Stimulated activated CD4-positive, alpha-beta T cell treated with anti-CD3 and anti-CD28 coated beads, Interleukin-2, amount 100 ng/mL, for 4 hours (primary cell): ENCODE results near the gene UBA52.

ENCODE experiments used
- DNase-seq: peaks from one replicate; pipeline ENCODE4 v3.0.0-alpha.2; 2020; ENCODE audit warnings: low read depth

Gene UBA52

DNA sequence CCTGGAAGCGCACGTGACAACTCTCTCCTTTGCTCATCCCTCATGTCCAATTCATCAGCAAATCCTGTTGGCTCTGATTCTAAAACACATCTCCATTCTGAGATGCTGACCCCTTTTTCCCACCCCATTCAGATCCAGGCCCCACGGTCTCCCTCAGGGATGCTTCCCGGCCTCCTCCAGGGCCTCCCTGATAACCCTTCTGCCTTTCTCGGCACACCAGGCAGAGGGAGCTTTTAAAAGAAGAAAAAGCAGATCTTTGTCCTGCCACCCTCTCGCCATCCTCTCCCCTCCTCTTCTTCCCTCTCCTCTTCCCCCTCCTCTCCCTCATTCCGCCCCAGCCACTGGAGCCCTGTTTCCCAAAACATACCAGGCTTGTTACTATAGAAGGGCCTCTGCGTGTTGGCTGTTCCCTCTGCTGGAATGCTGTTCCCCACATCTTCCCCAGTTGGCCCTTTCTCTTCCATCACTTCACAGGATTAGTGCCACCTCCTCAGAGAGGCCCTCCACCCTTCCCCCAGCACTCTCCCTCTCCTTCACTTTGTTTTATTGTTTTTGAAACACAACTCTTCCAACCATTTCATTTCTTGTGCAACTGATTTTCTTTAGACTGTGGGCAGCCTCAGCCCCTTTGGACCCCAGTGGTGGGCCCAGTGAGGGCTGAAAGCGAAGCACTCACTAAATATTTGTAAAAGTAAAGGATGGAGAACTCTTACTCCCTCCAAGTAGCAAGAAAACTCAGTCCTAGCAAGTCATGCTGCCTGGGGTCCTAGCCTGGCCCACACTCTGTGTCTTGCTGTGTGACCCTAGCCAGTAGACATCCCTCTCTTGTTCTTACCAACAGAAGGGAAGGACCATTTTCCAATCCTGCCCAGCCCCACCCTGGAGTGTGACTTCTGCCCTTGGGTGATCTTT is 37.4 kb downstream of the UBA52 start:
- no peak for DNase-seq

GRCh38 chr19:18609717-18610051 is 38.0 kb downstream of the UBA52 start:
- no peak for DNase-seq

- no peak for DNase-seq
Measured at GRCh38 chr19:18610245-18610555, 38.5 kb downstream of the UBA52 start.

DNA sequence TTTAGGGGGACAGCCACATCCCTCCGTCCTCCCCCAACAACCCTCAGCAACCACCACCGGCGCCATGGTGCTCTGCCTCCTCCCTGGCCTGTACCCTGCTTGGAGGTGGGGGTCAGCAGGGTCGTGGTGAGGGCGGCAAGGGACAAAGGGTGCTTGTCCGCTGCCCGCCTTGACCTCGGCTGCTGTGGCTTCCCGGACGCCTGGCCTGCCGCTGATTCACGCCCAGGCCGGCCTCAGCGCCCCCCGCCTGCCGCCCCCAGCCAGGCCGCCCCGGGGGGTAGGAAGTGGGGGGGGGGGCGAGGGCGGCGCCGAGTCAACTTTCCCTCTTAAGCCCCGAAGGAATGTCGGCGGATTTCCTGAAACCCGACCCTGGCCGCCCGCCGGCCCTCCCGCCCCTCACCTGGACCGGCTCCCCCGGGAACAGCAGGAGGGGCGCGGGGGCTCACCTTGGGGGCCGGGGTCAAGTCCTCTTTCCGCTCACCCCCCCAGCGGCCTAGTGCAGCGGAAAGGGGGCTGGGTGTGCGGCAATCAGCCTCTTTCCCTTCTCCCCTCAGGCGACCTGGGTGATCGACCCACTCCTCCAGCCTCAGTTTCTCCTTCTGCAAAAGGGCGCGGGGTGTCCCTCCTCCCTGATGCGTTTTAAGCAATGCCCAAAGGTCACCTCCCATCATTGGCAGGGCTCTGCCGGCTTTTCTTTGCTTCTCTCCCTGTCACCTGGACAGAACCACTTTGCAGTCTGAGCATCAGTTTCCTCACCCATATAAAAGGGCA is 39.1 kb downstream of the UBA52 start:
- no peak for DNase-seq

DNA sequence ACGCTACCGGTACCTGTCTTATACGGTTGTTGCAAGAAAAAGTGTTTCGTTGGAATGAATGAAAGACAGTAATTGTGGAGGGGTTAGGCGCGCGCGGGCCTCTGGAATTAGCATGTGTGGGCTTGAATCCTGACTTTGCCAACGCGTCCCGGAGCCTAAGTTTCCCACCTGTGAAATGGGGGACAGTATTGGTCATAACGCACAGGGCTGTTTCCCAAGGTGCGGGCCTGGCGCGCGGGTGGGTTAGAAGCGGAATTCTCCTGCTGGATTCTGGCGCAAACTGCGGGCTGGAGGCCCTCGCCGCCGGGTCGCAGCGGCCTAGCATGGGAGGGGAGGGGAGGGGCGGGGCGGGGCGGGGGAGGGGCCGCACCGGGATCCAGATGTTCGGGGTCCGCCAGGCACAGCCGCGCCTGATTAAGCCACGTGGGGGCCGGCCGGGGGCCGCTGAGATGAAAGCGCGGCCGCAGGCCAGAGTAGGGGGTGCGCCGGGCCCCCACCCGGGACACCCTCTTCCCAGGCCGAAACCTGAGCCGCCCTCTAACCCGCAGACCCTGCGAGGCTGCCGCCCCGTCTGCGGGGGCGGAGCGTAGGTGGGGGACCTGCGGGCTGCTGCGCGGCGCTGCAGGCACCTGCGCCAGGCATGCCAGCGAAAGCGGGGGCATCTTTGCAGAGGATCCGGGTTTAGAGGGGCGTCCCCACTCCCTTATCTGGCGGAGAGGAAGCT is 39.8 kb downstream of the UBA52 start:
- DNase-seq = peak; percentile 39

DNA sequence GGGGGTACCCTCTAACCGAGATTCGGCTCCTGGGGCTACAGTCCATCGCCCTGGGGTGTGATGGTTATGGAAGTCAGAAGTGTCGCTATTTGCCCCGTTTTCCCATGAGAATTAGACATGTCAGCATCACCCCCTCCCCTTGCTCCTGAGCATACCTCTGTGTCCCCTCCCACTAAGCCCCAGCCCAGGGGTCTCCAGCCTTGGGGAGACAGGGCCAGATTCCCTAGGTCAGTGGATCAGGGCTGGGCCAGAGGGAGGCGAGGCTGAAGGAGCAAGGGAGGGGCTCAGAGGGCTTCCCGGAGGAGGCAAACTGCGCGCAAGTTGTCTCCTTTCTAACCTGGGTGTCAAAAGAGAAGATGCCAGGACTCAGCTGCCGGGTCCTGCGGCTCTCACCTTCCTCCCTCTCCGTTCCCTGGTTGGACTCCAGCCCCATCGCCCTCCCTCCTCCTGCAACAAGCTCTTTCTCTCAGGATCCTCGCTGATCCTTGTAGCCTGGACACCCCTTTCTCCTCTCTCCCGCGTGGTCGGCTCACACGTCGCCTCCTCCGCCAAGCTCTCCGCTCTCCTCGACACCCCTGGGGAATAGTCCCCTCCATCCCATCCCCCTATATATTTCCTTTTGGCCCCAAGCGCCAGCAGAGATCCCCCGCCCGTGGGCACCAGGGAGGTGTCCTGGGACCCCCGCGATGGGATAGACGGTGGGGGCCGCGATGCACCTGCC is 40.6 kb downstream of the UBA52 start:
- no peak for DNase-seq

- peak; percentile 31 for DNase-seq
Measured at GRCh38 chr19:18612772-18613588, 41.3 kb downstream of the UBA52 start, which contains the start of gene TMEM59L. Gene TMEM59L, plus strand, starts transcription at chr19:18612870. Its CDS starts 89 bp downstream, at chr19:18612959.

DNA sequence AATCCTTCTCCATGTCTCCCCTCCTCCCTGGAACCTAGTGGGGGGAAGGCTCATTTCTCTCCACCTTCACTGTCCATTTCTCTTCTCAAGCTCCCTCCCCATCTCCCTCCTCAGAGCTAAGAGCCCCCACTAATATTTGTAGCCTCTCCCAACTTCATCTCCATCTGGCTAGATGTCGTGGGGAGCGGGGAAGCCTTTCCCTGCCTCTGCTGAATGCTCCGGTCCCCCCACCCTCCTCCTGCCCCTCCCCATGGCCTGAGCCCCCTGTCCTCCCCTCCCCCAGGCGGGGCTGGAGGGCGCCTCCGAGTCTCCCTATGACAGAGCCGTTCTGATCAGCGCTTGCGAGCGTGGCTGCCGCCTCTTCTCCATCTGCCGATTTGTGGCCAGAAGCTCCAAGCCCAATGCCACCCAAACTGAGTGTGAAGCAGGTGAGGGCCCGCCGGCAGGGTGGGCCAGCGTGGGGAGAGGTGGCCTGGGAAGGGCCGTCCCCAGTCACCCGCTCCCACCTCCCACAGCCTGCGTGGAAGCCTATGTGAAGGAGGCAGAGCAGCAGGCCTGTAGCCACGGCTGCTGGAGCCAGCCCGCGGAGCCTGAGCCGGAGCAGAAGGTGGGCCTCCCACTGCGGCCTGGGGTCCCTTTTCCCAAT is 42.1 kb downstream of the UBA52 start:
- no peak for DNase-seq

DNA sequence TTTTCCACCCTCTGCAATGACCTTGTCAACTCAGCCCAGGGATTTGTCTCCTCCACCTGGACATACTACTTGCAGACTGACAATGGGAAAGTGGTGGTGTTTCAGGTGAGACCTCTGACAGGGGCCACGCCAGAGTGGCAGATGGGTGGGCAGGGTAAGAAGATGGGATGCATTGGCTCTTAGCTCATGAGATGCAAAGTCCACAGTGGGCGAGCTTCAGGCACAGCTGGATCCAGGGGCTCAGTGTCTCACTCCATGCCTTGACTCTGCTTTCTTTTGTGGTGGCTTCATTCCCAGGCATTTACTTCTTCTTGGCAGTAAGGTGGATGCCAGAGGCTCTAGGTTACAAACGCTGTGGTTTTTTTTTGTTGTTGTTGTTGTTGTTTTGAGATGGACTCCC is 44.4 kb downstream of the UBA52 start:
- DNase-seq = no peak

DNA sequence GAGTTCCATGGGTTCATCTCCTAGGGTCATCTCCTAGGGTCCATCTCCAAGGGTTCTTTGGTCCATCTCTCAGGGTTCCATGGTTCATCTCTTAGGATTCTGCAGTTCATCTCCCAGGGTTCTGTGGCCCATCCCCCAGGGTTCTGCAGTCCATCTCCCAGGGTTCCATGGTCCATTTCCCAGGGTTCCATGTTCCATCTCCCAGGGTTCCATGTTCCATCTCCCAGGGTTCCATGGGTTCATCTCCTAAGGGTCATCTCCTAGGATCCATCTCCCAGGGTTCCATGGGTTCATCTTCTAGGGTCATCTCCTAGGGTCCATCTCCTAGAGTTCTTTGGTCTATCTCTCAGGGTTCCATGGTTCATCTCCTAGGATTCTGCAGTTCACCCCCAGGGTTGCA is 45.9 kb downstream of the UBA52 start:
- no peak for DNase-seq

DNA sequence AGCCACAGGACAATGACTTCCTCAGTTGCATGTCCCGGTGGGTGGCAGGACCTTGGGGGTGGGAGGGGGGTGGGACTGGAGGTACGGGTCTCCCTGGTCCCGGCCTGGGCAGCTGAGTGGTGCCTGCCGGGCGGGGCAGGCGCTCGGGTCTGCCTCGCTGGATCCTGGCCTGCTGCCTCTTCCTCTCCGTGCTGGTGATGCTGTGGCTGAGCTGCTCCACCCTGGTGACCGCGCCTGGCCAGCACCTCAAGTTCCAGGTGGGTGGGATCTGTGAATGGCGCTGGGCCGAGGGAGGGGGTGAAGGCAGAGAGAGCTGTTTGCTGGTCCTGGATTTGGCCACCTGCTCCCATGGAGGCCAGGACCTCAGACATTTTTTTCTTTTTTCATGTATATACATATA is 46.6 kb downstream of the UBA52 start:
- DNase-seq = no peak

DNA sequence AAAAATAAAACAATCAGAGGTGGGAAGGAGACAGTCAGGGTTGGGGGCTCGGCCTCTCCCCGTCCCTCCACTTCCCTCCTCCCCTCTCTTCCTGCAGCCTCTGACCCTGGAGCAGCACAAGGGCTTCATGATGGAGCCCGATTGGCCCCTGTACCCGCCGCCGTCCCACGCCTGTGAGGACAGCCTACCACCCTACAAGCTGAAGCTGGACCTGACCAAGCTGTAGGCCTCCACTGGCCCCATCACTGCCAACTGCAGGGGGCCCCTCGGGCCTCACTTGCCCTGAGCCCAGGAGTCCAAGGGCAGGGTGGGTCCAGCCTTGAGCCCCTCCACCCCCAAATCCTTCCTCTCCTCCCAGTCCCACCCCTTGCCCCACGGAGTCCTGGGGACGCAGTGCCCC is 48.7 kb downstream of the UBA52 start:
- DNase-seq = no peak

- DNase-seq = no peak
Measured at GRCh38 chr19:18620902-18621301, 49.2 kb downstream of the UBA52 start.

DNA sequence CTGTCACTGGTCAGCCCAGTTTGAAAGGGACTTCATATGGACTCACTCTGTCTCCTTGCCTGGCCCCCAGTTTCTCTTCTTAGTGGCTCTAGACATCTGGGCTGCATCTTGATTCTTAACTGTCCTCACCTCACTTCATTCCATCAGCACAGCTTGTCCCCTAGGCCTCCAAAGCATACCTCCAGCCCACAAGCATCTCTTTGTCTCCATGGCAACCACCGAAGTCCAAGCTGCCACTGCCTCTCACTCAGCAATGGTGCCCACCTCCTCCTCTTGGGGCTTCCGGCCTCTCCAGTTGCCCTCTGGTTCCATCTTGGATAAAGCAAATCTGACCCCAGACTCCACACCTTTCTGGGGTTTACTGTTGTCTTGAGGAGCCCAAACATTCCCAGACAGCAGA is 55.2 kb downstream of the UBA52 start:
- DNase-seq = no peak
